Measurements from ENCODE around the gene CYTH2. TPM values are rescaled to one million over a fixed set of nuclear protein-coding genes. Genes with fewer than 3 reads are reported as not detected.

The CYTH2 gene
- total RNA-seq, 1 experiment from 2014 or later = 72.6 TPM

DNA sequence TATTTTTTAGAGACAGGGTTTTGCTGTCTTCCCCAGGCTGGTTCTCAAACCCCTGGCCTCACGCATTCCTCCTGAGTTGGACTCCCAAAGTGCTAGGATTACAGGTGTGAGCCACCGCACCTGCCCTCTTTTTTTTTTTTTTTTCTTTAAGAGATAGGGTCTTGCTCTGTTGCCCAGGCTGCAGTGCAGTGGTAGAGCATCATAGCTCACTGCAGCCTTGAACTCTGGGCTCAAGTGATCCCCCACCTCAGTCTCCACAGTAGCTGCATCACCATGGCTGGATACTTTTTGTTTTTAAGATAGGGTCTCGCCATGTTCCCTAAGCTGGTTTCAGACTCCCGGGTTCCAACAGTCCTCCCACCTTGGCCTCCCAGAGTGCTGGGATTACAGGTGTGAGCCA, 12.3 kb upstream of the CYTH2 start:
- no peak for DNase-seq (ENCODE audit: low spot score)
- Mint-ChIP-seq H3K9me3 (no peaks in the 10 kb centered on the region), H3K27ac (no peak overlapping the region), H3K4me1 (no peaks in the 10 kb centered on the region), H3K36me3 (peaks cover 30% of the 10 kb centered on the region), H3K27me3 (ENCODE audit: low read depth) (no peaks in the 10 kb centered on the region), H3K4me3 (no peak overlapping the region)
- ChIA-PET CTCF (no interaction called here), POLR2A (interaction anchor here (0.7 kb wide), 2 partner anchors 11 to 128 kb away, joined by 4 to 5 read pairs; partner anchors contain the start of gene GRWD1)
- ATAC-seq = no peak
- TF ChIP-seq MLX (CRISPR knock-in tag; IDR thresholded peaks at IDR 0.05) = no peak
- TF ChIP-seq FOXK1 (CRISPR knock-in tag; IDR thresholded peaks at IDR 0.05) = no peak
- peak; percentile 64 for TF ChIP-seq ZNF121 (CRISPR knock-in tag; IDR thresholded peaks at IDR 0.05)
- no peak for TF ChIP-seq E2F5 (CRISPR knock-in tag; IDR thresholded peaks at IDR 0.05)
- no peak for TF ChIP-seq CBFB (CRISPR knock-in tag; IDR thresholded peaks at IDR 0.05; ENCODE audit: low read depth)

- H3K4me1 Mint-ChIP-seq = 0 out of 2 replicates have a peak, but pooled peaks cover 2% of the 10 kb centered on the region
- no peak for TF ChIP-seq TEAD4 (CRISPR knock-in tag; IDR thresholded peaks at IDR 0.05)
- TF ChIP-seq JAZF1 (CRISPR knock-in tag; IDR thresholded peaks at IDR 0.05) = no peak
- no peak for TF ChIP-seq ZNF317 (CRISPR knock-in tag; IDR thresholded peaks at IDR 0.05; ENCODE audit: borderline replicate concordance, low read depth)
- no peak for TF ChIP-seq NFATC4 (CRISPR knock-in tag; IDR thresholded peaks at IDR 0.05)
- CTCF ChIA-PET = interaction anchor here (1.1 kb wide), 1 partner anchor 131 kb away, joined by 3 read pairs; no protein-coding TSS in a partner anchor
- peaks cover 3% of the 10 kb centered on the region for H3K9me3 Mint-ChIP-seq
- DNase-seq (ENCODE audit: low spot score) (no peak), ATAC-seq (no peak)
- H3K4me3 Mint-ChIP-seq = no peak overlapping the region
- H3K36me3 Mint-ChIP-seq = peaks cover 30% of the 10 kb centered on the region
- H3K27ac Mint-ChIP-seq = no peak overlapping the region
- no peaks in the 10 kb centered on the region for H3K27me3 Mint-ChIP-seq (ENCODE audit: low read depth)
- POLR2A ChIA-PET = interaction anchor here (0.8 kb wide), 1 partner anchor 165 kb away, joined by 7 read pairs; no protein-coding TSS in a partner anchor
Observed at GRCh38 chr19:48458016-48458415, 11.2 kb upstream of the CYTH2 start.

DNA sequence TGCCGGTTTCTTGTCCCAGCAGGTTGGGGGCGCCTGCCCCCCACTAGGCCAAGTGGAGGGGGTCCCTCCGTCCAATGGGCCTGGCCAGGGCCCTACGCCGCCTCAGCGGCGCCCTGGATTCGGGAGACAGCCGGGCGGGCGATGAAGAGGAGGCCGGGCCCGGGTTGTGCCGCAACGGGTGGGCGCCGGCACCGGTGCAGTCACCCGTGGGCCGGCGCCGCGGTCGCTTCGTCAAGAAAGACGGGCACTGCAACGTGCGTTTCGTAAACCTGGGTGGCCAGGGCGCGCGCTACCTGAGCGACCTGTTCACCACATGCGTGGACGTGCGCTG, 7.6 kb upstream of the CYTH2 start:
- Mint-ChIP-seq H3K27me3 (ENCODE audit: low read depth) (peaks cover 25% of the 10 kb centered on the region), H3K4me1 (0 out of 2 replicates have a peak, but pooled peaks cover 2% of the 10 kb centered on the region), H3K9me3 (peaks cover 3% of the 10 kb centered on the region), H3K36me3 (peaks cover 20% of the 10 kb centered on the region), H3K4me3 (no peak overlapping the region), H3K27ac (no peak overlapping the region)
- ChIA-PET CTCF (interaction anchor here (0.5 to 3.3 kb wide), 6 partner anchors 12 to 122 kb away, joined by 3 to 17 read pairs (median 4); partner anchors contain the start of gene KDELR1), POLR2A (interaction anchor here (0.7 kb wide), 1 partner anchor 19 kb away, joined by 4 read pairs; no protein-coding TSS in a partner anchor)
- TF ChIP-seq, protein P1, sequence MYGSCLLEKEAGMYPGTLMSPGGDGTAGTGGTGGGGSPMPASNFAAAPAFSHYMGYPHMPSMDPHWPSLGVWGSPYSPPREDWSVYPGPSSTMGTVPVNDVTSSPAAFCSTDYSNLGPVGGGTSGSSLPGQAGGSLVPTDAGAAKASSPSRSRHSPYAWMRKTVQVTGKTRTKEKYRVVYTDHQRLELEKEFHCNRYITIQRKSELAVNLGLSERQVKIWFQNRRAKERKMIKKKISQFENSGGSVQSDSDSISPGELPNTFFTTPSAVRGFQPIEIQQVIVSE (CRISPR knock-in tag; IDR thresholded peaks at IDR 0.05; ENCODE audit: borderline replicate concordance) = no peak
- TF ChIP-seq E2F4 (CRISPR knock-in tag; IDR thresholded peaks at IDR 0.05; ENCODE audit: borderline replicate concordance, low read depth) (no peak), FOXJ3 (CRISPR knock-in tag; IDR thresholded peaks at IDR 0.05; ENCODE audit: borderline replicate concordance) (no peak)
- no peak for ATAC-seq
- DNase-seq (ENCODE audit: low spot score) = no peak

DNA sequence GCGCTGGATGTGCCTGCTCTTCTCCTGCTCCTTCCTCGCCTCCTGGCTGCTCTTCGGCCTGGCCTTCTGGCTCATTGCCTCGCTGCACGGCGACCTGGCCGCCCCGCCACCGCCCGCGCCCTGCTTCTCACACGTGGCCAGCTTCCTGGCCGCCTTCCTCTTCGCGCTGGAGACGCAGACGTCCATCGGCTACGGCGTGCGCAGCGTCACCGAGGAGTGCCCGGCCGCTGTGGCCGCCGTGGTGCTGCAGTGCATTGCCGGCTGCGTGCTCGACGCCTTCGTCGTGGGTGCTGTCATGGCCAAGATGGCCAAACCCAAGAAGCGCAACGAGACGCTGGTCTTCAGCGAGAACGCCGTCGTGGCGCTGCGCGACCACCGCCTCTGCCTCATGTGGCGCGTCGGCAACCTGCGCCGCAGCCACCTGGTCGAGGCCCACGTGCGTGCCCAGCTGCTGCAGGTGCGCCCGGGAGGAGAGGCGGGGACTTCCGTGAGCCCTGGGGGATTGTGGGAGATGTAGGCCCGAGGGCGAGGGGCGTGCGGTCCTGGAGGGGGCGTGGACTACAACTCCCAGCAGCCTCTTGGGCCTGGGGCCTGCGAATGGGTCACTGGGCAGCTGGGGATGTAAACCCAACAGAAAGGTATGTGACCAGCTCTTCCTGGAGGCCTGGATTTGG, 7.0 kb upstream of the CYTH2 start:
- Mint-ChIP-seq H3K36me3 (peaks cover 17% of the 10 kb centered on the region), H3K27ac (no peak overlapping the region), H3K4me1 (0 out of 2 replicates have a peak, but pooled peaks cover 2% of the 10 kb centered on the region), H3K4me3 (no peak overlapping the region), H3K9me3 (peaks cover 3% of the 10 kb centered on the region), H3K27me3 (ENCODE audit: low read depth) (peaks cover 27% of the 10 kb centered on the region)
- peak; percentile 97 for ATAC-seq
- CTCF ChIA-PET = interaction anchor here (0.5 to 3.3 kb wide), 9 partner anchors 15 to 148 kb away, joined by 3 to 17 read pairs (median 4); partner anchors contain the start of genes GRWD1 and KDELR1
- POLR2A ChIA-PET = interaction anchor here (0.7 to 1.0 kb wide), 2 partner anchors 18 to 62 kb away, joined by 4 to 5 read pairs; no protein-coding TSS in a partner anchor
- peak; percentile 91 for DNase-seq (ENCODE audit: low spot score)
- no peak for TF ChIP-seq GRHL2 (CRISPR knock-in tag; IDR thresholded peaks at IDR 0.05; ENCODE audit: insufficient replicate concordance, severe bottlenecking)
- TF ChIP-seq FOXP4 (CRISPR knock-in tag; IDR thresholded peaks at IDR 0.05) = peak; percentile 99
- TF ChIP-seq NFE2L1 (CRISPR knock-in tag; IDR thresholded peaks at IDR 0.05) = peak; percentile 97; the same call in 1 of the 2 replicates
- peak; percentile 96; the same call in 1 of the 2 replicates for TF ChIP-seq E2F1 (CRISPR knock-in tag; IDR thresholded peaks at IDR 0.05)
- no peak for TF ChIP-seq ELF4 (CRISPR knock-in tag; IDR thresholded peaks at IDR 0.05; ENCODE audit: low read depth)
- peak; percentile 95 for TF ChIP-seq E2F5 (CRISPR knock-in tag; IDR thresholded peaks at IDR 0.05)
- TF ChIP-seq MXD4 (CRISPR knock-in tag; IDR thresholded peaks at IDR 0.05; ENCODE audit: borderline replicate concordance) = no peak
- TF ChIP-seq, protein P2, sequence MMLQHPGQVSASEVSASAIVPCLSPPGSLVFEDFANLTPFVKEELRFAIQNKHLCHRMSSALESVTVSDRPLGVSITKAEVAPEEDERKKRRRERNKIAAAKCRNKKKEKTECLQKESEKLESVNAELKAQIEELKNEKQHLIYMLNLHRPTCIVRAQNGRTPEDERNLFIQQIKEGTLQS (CRISPR knock-in tag; conservative IDR thresholded peaks at IDR 0.05) = peak; percentile 82

Data from WTC11 (cell line).